ENCODE results near the gene SYTL2. TPM values are rescaled to one million over a fixed set of nuclear protein-coding genes. Genes with fewer than 3 reads are reported as not detected.

Gene SYTL2
- total and polyA plus RNA-seq, 9 donors, result 50.8 to 99.5 (median 61.2) TPM

GRCh38 chr11:85735876-85736460, 75.0 kb downstream of the SYTL2 start:
- Histone ChIP-seq H3K27me3 (ENCODE audit: control insufficient read depth, insufficient read depth, low read length) (no peaks in the 10 kb centered on the region), H3K9me3 (replicated peaks; ENCODE audit: control insufficient read depth, low read depth, low read length) (no peaks in the 10 kb centered on the region), H3K36me3 (ENCODE audit: control insufficient read depth, insufficient read depth, low read length) (no peaks in the 10 kb centered on the region), H3K4me1 (ENCODE audit: control insufficient read depth, insufficient read depth, low read length) (peaks cover 2% of the 10 kb centered on the region), H3K4me3 (ENCODE audit: low read length) (no peak overlapping the region), H3K27ac (ENCODE audit: low read length) (peak overlapping the region; percentile 9)
- no peak for DNase-seq
- no CpG with 5 or more reads among the region's 5 CpGs for WGBS (ENCODE audit: insufficient coverage)

DNA sequence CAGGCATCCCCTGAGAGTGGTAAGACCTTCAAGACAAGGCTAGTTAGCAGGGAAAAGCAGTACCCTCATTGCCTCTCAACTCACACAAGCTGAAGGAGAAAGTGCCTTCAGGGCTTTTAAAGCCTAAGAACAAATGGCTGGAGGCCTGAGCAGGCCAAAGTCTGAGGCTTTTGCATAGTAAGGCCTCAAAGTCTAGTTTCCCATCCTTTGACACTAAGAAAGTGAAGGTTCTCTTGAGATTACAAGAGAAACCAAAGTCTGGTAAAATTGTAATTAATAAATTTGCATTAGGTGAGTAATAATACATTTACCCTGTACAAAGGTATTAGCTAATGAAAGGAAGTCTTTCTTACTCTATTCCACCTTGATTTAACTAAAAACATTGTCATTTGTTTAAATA, 78.0 kb downstream of the SYTL2 start:
- Histone ChIP-seq H3K9me3 (replicated peaks; ENCODE audit: control insufficient read depth, low read depth, low read length) (no peaks in the 10 kb centered on the region), H3K27me3 (ENCODE audit: control insufficient read depth, insufficient read depth, low read length) (no peaks in the 10 kb centered on the region)

GRCh38 chr11:85726381-85726780, 84.6 kb downstream of the SYTL2 start:
- DNase-seq, result no peak

More for the DNA sequence above, 78.0 kb downstream of the SYTL2 start:
- H3K27ac ChIP-seq (ENCODE audit: low read length), result no peak overlapping the region
- DNase-seq, result no peak
- H3K4me3 ChIP-seq (ENCODE audit: low read length), result no peak overlapping the region
- peaks cover 2% of the 10 kb centered on the region for H3K4me1 ChIP-seq (ENCODE audit: control insufficient read depth, insufficient read depth, low read length)
- no peaks in the 10 kb centered on the region for H3K36me3 ChIP-seq (ENCODE audit: control insufficient read depth, insufficient read depth, low read length)

GRCh38 chr11:85725510-85726258, 85.3 kb downstream of the SYTL2 start:
- H3K27ac ChIP-seq (ENCODE audit: low read length), result peak overlapping the region; percentile 31
- H3K4me1 ChIP-seq (ENCODE audit: control insufficient read depth, insufficient read depth, low read length), result peaks cover under 1% of the 10 kb centered on the region
- peak; percentile 52 for DNase-seq
- H3K9me3 ChIP-seq (replicated peaks; ENCODE audit: control insufficient read depth, low read depth, low read length), result no peaks in the 10 kb centered on the region
- no peaks in the 10 kb centered on the region for H3K36me3 ChIP-seq (ENCODE audit: control insufficient read depth, insufficient read depth, low read length)
- H3K27me3 ChIP-seq (ENCODE audit: control insufficient read depth, insufficient read depth, low read length), result no peaks in the 10 kb centered on the region
- no peak overlapping the region for H3K4me3 ChIP-seq (ENCODE audit: low read length)
- no CpG with 5 or more reads among the region's 3 CpGs for WGBS (ENCODE audit: insufficient coverage)

More at GRCh38 chr11:85726381-85726780, 84.6 kb downstream of the SYTL2 start:
- Histone ChIP-seq H3K27ac (ENCODE audit: low read length) (no peak overlapping the region), H3K36me3 (ENCODE audit: control insufficient read depth, insufficient read depth, low read length) (no peaks in the 10 kb centered on the region), H3K4me3 (ENCODE audit: low read length) (no peak overlapping the region), H3K4me1 (ENCODE audit: control insufficient read depth, insufficient read depth, low read length) (no peaks in the 10 kb centered on the region), H3K27me3 (ENCODE audit: control insufficient read depth, insufficient read depth, low read length) (no peaks in the 10 kb centered on the region), H3K9me3 (replicated peaks; ENCODE audit: control insufficient read depth, low read depth, low read length) (no peaks in the 10 kb centered on the region)
- no CpG with 5 or more reads among the region's 3 CpGs for WGBS (ENCODE audit: insufficient coverage)

GRCh38 chr11:85724748-85725465, 86.0 kb downstream of the SYTL2 start:
- no CpG with 5 or more reads among the region's 6 CpGs for WGBS (ENCODE audit: insufficient coverage)
- Histone ChIP-seq H3K27ac (ENCODE audit: low read length) (peak overlapping the region; percentile 31), H3K9me3 (replicated peaks; ENCODE audit: control insufficient read depth, low read depth, low read length) (no peaks in the 10 kb centered on the region), H3K27me3 (ENCODE audit: control insufficient read depth, insufficient read depth, low read length) (no peaks in the 10 kb centered on the region), H3K4me3 (ENCODE audit: low read length) (no peak overlapping the region), H3K4me1 (ENCODE audit: control insufficient read depth, insufficient read depth, low read length) (peaks cover 2% of the 10 kb centered on the region), H3K36me3 (ENCODE audit: control insufficient read depth, insufficient read depth, low read length) (no peaks in the 10 kb centered on the region)
- no peak for DNase-seq

GRCh38 chr11:85723088-85723487, 87.9 kb downstream of the SYTL2 start:
- Histone ChIP-seq H3K4me1 (ENCODE audit: control insufficient read depth, insufficient read depth, low read length) (peaks cover 10% of the 10 kb centered on the region), H3K4me3 (ENCODE audit: low read length) (no peak overlapping the region), H3K27ac (ENCODE audit: low read length) (no peak overlapping the region), H3K27me3 (ENCODE audit: control insufficient read depth, insufficient read depth, low read length) (no peaks in the 10 kb centered on the region), H3K9me3 (replicated peaks; ENCODE audit: control insufficient read depth, low read depth, low read length) (no peaks in the 10 kb centered on the region), H3K36me3 (ENCODE audit: control insufficient read depth, insufficient read depth, low read length) (no peaks in the 10 kb centered on the region)
- DNase-seq, result no peak
- 78% methylated on average over 3 of the region's 5 CpGs for WGBS (ENCODE audit: insufficient coverage)

DNA sequence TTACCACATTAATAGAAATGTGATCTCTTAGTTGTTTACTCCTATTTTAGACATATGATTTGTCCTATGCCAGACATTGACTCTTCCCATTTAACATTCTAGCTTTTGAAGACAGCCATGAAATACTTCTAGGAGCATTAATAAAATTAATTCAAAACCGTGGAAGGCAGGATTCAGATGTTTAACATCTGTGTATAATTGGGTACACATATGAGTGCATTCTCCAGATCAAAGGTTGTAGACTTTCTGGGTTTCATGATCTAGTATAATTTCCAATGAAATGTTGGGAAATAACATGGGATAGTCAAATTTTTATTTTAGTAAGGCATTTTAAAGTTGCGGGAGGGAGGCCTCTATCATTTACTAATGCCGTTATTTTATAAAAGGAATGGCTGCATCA, 89.8 kb downstream of the SYTL2 start:
- peak; percentile 9 for DNase-seq
- Histone ChIP-seq H3K36me3 (ENCODE audit: control insufficient read depth, insufficient read depth, low read length) (no peaks in the 10 kb centered on the region), H3K27ac (ENCODE audit: low read length) (no peak overlapping the region), H3K9me3 (replicated peaks; ENCODE audit: control insufficient read depth, low read depth, low read length) (no peaks in the 10 kb centered on the region), H3K27me3 (ENCODE audit: control insufficient read depth, insufficient read depth, low read length) (no peaks in the 10 kb centered on the region), H3K4me3 (ENCODE audit: low read length) (no peak overlapping the region), H3K4me1 (ENCODE audit: control insufficient read depth, insufficient read depth, low read length) (peaks cover 10% of the 10 kb centered on the region)
- no CpG with 5 or more reads among the region's 3 CpGs for WGBS (ENCODE audit: insufficient coverage)

DNA sequence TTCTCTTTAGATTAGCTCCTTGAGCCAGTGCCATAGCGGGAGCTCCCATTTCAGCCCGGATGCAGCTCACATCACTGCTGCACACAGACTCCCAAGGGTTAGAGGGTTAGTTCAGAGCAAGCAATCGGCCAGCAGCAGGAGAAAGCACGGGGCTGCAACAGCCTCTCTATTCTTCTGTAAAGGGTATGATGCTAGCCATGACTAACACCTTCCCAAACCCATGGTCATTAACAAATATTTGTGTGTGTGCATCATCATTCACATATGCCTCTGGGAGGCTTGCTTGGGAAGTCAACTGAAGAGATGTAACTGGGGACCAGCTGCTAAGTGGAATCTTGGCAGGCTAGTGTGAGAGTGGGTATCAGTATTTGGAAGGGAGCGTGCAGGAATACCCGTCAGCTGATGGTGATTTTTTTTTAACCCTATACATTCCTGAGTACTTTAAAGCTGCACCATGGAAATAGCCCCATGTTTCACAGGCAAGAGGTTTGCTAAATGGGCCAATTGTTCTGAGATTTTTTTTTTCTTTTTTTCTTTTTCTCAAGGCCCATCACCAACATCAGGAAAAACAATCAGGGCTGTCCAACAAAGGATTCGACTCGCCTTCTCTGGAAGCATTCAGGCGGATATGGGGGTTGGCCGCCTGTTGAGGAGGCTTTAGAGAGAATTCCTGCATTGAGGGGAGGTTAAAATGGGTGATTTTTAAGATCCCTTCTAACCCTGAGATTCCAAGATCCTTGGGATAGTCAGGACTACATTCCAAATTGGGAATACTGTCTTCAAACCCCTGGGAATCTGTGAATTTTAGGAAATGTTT, 91.7 kb downstream of the SYTL2 start:
- Histone ChIP-seq H3K9me3 (replicated peaks; ENCODE audit: control insufficient read depth, low read depth, low read length) (no peaks in the 10 kb centered on the region), H3K27me3 (ENCODE audit: control insufficient read depth, insufficient read depth, low read length) (no peaks in the 10 kb centered on the region), H3K4me1 (ENCODE audit: control insufficient read depth, insufficient read depth, low read length) (peaks cover 10% of the 10 kb centered on the region), H3K27ac (ENCODE audit: low read length) (peak overlapping the region; percentile 90), H3K4me3 (ENCODE audit: low read length) (peak overlapping the region; percentile 32), H3K36me3 (ENCODE audit: control insufficient read depth, insufficient read depth, low read length) (no peaks in the 10 kb centered on the region)
- no CpG with 5 or more reads among the region's 10 CpGs for WGBS (ENCODE audit: insufficient coverage)
- DNase-seq, result peak; percentile 95

DNA sequence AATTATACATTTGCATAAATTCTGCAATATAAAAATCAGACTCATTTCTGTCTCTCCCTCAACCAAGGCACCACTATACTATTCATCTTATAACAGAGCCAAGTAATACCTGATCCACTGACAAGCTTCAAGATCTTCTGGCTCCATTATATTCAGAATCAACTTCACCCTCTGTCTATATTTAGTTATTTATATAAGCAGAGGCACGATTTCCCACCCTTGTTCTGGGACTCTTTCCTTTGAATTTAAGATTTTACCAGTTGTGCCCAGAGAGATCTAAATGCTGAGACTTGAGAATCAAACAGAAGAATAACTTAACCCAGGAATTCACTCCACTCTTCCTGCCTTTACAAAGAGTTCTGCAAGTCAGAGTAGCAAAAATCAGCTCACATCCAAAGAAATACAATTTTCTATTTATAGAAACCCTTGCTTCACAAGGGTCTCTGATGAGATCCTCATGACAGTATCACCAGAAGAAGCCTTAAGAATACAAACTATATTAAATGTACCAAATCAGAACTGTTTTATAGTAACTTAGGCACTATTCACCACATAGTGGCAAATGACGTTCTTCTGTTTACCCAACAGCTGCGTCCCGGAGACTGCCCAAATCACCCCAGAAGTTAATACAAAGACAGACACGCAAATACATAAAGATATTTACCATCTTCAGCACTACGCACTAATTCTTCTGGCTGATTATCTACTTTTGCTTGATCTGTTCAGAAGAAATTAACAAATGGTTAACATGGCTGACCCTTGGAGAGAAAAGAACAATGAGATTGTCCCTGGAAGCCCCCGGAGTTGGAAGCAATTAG, 92.6 kb downstream of the SYTL2 start:
- Histone ChIP-seq H3K9me3 (replicated peaks; ENCODE audit: control insufficient read depth, low read depth, low read length) (no peaks in the 10 kb centered on the region), H3K27me3 (ENCODE audit: control insufficient read depth, insufficient read depth, low read length) (no peaks in the 10 kb centered on the region), H3K4me3 (ENCODE audit: low read length) (peak overlapping the region; percentile 32), H3K27ac (ENCODE audit: low read length) (peak overlapping the region; percentile 90), H3K4me1 (ENCODE audit: control insufficient read depth, insufficient read depth, low read length) (peaks cover 10% of the 10 kb centered on the region), H3K36me3 (ENCODE audit: control insufficient read depth, insufficient read depth, low read length) (peaks cover 2% of the 10 kb centered on the region)
- 27% methylated on average over 3 of the region's 7 CpGs for WGBS (ENCODE audit: insufficient coverage)
- DNase-seq, result peak; percentile 19
